ENCODE data around the gene RECQL.

RECQL gene

GRCh38 chr12:21483531-21483930 is 17.9 kb downstream of the RECQL start:
- Histone ChIP-seq H3K27ac (replicated peaks) (no peak overlapping the region), H3K27me3 (ENCODE audit: insufficient read depth, poor library complexity, severe bottlenecking) (no peaks in the 10 kb centered on the region), H3K4me3 (replicated peaks; ENCODE audit: insufficient read depth, low read length) (no peak overlapping the region)
- no peak for TF ChIP-seq CTCF (IDR thresholded peaks at IDR 0.05; ENCODE audit: insufficient read depth, low read length)
- TF ChIP-seq SPI1 (IDR thresholded peaks at IDR 0.05; ENCODE audit: borderline replicate concordance, low read depth) = no peak
- TF ChIP-seq GABPA (IDR thresholded peaks at IDR 0.05; ENCODE audit: low read depth) = no peak
- TF ChIP-seq POLR2AphosphoS5 (IDR thresholded peaks at IDR 0.05; ENCODE audit: low read depth) = no peak
- no peak for TF ChIP-seq REST (IDR thresholded peaks at IDR 0.05; ENCODE audit: insufficient replicate concordance, low read depth)
- DNase-seq (ENCODE audit: low read depth in 1 of 2, low spot score in 1 of 2) = no peak

GRCh38 chr12:21478756-21479455 is 22.5 kb downstream of the RECQL start:
- DNase-seq (ENCODE audit: low read depth in 1 of 2, low spot score in 1 of 2) = peak; percentile 18 to 24
- Histone ChIP-seq H3K4me3 (replicated peaks; ENCODE audit: insufficient read depth, low read length) (no peak overlapping the region), H3K27ac (replicated peaks) (no peak overlapping the region), H3K27me3 (ENCODE audit: insufficient read depth, poor library complexity, severe bottlenecking) (no peaks in the 10 kb centered on the region)
- TF ChIP-seq SPI1 (IDR thresholded peaks at IDR 0.05; ENCODE audit: borderline replicate concordance, low read depth) (no peak), GABPA (IDR thresholded peaks at IDR 0.05; ENCODE audit: low read depth) (no peak), POLR2AphosphoS5 (IDR thresholded peaks at IDR 0.05; ENCODE audit: low read depth) (no peak), REST (IDR thresholded peaks at IDR 0.05; ENCODE audit: insufficient replicate concordance, low read depth) (no peak), CTCF (IDR thresholded peaks at IDR 0.05; ENCODE audit: insufficient read depth, low read length) (no peak)

GRCh38 chr12:21476949-21477348 is 24.5 kb downstream of the RECQL start:
- TF ChIP-seq GABPA (IDR thresholded peaks at IDR 0.05; ENCODE audit: low read depth) (no peak), POLR2AphosphoS5 (IDR thresholded peaks at IDR 0.05; ENCODE audit: low read depth) (no peak), REST (IDR thresholded peaks at IDR 0.05; ENCODE audit: insufficient replicate concordance, low read depth) (no peak), CTCF (IDR thresholded peaks at IDR 0.05; ENCODE audit: insufficient read depth, low read length) (no peak), SPI1 (IDR thresholded peaks at IDR 0.05; ENCODE audit: borderline replicate concordance, low read depth) (no peak)
- Histone ChIP-seq H3K27ac (replicated peaks) (no peak overlapping the region), H3K27me3 (ENCODE audit: insufficient read depth, poor library complexity, severe bottlenecking) (no peaks in the 10 kb centered on the region), H3K4me3 (replicated peaks; ENCODE audit: insufficient read depth, low read length) (no peak overlapping the region)
- no peak for DNase-seq (ENCODE audit: low read depth in 1 of 2, low spot score in 1 of 2)

All from HL-60 (cell line).